NCI-H1105 treated with DMSO at 0.1 percent for 48 hours (cell line): ENCODE results near the gene CCDC73.
"Not testable (repeated sequence)": the region's sequence is repeated elsewhere in the genome, so short reads cannot be mapped to it uniquely, and the experiment has no call there.

Experiments used
- DNase-seq: peaks from one replicate; lab custom pipeline; 2025; lab: John Stamatoyannopoulos, UW

CCDC73 gene

GRCh38 chr11:32704775-32705174 is 89.7 kb downstream of the CCDC73 start:
- no peak for DNase-seq

GRCh38 chr11:32704261-32704660 is 90.2 kb downstream of the CCDC73 start:
- no peak for DNase-seq

- DNase-seq = no peak
Observed at GRCh38 chr11:32701616-32702015, 92.8 kb downstream of the CCDC73 start.

DNA sequence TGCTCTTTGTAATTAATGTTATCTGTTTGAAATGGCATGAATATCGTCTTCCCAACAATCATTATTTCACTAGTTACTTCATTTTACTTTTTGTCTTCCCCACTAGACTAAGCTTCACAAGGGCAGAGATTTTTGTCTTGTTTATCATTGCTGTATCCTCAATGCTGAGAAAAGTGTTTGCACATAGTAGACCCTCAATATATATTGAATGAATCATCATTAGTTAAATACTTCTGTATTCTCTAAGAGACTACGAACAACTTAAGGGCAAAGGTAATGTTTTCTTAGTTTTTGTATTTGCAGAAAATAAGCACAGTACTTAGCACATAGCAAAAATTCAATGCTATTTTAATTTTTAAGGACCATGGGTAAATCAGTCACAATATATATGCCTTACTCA is 95.9 kb downstream of the CCDC73 start:
- no peak for DNase-seq

- no peak for DNase-seq
Observed at GRCh38 chr11:32671051-32671450, 123.4 kb downstream of the CCDC73 start.

GRCh38 chr11:32659672-32660071 is 134.8 kb downstream of the CCDC73 start:
- DNase-seq = no peak

GRCh38 chr11:32658639-32659406 is 135.6 kb downstream of the CCDC73 start:
- no peak for DNase-seq

GRCh38 chr11:32643526-32643925 is 150.9 kb downstream of the CCDC73 start:
- DNase-seq = no peak

- DNase-seq = no peak
Observed at GRCh38 chr11:32641361-32641760, 153.1 kb downstream of the CCDC73 start.

DNA sequence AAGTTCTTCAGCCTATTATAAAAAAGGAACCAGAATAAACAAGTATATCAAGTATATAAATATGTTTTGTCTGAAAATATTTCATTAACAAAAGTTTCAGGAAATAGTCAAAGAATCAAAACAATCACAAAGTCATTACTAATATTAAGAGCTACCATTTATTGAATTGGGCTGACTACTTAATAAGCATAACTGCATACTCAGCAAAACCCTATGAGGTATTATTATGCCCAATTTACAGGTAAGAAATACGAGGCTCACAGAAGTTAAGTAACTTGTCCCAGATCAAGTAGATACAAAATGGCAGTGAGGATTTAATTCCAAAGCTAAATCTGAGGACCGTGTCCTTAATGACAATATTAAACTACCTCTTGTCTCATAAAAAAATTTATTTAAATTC is 158.6 kb downstream of the CCDC73 start:
- DNase-seq = no peak

DNA sequence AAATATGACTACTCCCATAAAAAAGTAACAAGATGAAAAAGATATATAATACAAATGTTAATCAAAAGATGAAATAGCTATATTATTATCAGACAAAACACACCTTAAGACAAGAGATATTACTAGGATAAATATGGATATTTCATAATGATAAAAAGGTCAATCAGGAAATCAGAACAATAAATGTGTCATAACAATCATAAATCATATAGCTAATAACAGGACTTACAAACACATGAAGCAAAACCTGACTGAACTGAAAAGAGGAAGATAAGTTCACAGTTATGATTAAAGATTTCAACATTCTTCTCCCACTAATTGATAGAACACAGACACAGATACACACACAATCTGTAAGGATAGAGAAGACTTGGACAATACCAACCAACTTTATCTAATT is 163.6 kb downstream of the CCDC73 start:
- no peak for DNase-seq

DNA sequence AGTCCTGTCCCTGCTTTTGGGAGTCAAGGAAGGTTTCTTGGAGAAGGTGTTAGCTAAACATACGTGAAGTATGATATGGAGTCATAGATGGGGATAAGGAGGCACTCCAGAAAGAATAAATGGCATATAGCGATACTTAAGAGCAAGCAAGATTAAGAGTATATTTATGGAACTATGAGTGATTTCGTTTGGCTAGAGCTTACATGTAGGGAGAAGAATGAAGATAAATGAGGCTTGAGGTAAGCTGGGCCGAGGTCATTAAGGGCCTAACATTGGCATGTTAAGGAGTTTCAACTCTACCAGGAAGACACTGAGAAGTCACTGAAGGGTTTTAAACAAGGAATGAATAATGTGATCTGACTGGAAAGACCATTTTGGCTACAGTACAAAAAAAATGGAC is 177.6 kb downstream of the CCDC73 start:
- no peak for DNase-seq

GRCh38 chr11:32615422-32615821 is 179.0 kb downstream of the CCDC73 start:
- DNase-seq = no peak

DNA sequence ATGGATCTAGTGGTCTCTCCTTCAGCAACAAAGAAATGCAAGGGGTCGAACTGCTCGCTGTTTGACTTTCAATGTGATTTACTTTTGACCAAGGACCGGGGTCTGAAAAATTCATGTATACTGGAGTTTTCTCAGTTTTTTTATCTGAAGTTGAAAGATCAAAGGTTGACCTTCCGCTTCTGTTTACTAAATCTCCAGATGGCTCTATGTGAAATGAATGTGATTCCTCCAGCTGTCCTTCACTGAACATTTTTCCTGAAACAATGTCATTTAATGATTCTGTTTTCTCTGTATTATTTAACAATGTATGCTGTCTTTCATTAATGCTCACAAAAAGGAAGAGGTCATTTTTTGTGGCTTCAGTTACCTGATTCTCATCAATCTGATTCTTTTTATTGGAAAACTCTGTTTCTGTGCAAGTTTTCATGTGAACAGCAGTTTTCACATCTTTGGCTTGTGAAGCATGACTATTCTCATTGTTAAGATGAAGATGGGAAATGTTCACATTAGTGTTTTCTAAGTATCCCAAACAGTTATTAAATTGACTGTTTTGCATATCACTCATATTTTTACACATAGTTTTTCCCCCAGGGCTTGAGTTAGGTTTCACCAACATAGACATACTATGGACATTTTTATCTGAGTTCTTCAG is 180.8 kb downstream of the CCDC73 start:
- no peak for DNase-seq

DNA sequence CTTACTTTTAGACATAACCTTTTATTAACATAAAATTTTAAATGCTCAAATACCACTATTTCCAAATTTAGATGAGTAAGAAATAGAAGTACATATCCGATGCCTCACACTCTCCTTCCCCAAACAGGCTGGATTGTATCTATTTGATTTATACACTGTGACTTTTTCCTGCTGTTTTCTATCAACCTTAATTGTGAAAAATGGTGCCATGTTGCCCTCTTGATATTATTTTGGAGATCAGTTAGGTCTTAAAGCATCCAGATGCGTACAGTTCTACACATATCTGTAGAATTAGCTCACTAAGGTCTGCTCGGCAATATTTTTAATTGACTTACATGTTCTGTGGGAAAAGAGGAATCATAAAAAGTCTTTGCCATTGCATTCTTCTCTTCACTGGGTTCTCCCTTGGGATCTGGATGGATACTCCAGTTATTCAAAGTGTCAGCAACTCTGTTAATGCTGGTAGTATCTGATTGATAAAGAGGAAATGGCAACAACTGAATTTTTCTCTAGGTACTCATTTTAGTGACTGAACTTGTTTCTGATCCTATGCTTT is 183.6 kb downstream of the CCDC73 start:
- DNase-seq = no peak

DNA sequence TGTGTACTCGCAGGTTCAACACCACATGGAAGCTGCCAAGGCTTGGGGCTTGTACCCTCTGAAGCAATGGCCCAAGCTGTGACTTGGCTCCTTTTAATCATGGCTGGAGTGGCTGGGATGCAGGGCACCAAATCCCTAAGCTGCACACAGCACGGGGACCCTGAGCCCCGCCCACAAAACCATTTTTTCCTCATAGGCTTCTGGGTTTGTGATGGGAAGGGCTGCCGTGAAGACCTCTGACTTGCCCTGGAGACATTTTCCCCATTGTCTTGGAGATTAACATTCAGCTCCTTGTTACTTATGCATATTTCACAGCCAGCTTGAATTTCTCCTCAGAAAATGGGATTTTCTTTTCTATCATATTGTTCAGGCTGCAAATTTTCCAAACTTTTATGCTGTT is 185.6 kb downstream of the CCDC73 start:
- DNase-seq = not testable (repeated sequence)

DNA sequence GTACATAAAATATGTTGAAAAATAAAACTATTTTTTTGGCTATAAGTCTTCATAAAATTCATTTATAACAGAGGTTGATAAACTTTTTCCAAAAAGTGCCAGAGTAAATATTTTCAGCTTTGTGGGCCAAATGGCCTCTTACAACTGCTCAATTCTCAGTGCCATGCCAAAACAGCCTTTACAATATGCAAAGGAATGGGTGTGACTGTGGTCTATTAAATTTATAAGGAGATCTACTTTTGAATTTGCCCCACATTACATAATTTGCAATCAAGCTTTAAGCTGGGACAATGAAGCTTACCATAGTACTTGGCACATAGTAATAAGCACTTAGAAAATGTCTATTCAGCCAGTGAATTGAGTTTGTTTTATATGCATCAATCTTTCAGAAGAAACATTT is 188.2 kb downstream of the CCDC73 start:
- no peak for DNase-seq

DNA sequence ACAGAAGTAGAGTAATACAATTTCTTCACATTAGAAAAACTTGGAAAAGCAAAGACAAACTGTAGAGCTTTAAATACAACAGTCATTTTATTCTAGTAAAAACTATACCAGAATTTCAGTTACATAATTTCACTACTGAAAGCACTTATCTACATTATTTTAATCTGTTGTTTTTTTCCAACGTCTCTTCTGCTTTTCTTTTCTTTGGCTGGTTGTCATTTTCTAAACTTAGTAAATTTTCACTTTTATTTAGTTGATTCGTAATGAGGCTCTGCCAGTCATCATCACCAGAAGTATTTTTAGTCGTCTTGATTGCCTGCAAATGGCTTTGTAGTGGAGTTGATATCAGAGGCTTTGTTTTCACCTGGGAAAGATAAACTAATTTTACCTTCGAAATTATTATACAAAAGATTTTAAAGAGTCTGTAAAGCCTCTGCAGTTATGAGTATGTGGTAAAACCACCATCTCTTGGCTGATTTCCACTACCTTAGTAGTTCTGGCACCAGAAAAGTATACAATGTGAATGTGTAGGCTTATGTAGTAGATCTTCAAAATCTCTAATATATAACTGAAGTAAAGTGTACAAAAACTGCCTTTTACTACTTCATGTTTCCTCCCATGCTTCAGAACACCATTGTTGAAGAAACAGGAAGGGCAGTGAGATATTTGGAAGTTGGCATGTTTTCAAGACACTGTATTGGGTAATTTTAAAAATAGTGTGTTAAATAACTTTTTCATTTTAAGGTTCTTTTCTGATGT is 191.6 kb downstream of the CCDC73 start:
- DNase-seq = no peak

DNA sequence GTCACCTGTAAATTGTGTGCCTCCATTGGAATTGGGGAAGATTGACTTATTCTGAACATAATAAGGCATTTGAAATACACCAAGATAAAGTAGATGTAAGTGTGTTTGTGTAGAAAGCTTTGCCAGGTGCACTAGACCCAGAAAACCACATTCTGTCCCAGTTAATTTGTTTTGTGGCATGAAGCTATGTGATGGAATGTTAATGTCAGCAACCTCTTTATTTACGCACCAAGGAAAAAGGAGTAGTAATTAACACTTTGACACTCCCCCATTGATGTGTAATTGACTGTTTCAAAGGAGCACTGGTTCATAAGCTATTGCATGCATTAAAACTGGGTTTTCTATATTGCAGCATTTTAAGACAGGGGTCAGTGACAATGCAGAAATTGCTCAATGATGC is 196.5 kb downstream of the CCDC73 start:
- no peak for DNase-seq

- DNase-seq = not testable (repeated sequence)
Observed at GRCh38 chr11:32596114-32596513, 198.3 kb downstream of the CCDC73 start.

DNA sequence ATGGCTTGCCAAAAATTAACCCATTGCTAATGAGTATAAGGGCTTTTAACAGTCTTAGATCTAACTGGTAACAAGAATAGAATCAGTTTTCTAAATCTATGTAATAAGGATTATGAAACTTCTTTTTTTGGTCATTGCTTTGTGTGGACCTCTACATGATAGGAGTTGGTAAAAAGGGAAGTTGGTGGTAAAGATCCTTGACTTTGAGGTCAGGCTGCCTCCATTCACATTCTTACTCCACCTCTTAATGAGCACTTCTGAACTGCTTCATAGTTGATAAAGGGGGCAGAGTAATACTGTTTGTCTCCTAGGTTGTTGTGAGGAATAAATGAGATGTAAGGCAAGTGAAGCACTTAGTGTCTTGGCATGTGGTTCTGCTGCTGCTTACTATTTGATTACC is 200.2 kb downstream of the CCDC73 start:
- no peak for DNase-seq

DNA sequence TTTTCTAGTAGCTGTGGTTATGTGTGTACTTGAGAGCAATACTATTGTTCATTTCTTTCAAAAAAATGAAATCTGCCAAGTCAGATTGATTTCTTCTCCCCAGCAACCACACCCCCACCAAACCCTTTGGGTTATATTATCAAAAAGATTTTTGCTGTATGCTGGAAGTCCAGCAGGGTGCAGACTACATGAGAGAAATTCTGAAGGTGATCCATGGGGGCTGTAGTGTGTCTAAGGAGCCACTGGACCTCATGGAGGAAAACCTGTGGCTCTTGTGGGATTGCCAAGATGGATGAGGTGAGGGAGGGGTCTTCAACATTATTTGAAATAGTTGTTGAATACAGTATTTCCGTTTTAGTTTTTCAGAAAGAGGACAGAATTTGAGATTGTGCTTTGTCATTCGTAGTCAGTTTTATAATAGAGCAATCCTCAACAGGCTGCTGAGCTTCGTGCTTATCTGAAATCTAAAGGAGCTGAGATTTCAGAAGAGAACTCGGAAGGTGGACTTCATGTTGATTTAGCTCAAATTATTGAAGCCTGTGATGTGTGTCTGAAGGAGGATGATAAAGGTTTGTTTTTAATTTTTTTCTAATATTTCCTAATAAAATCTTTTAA is 207.8 kb downstream of the CCDC73 start:
- DNase-seq = no peak
